Lung (tissue), 13 donors: ENCODE results near the gene ARF1. TPM values are rescaled to one million over a fixed set of nuclear protein-coding genes. Genes with fewer than 3 reads are reported as not detected.

Experiments
- ATAC-seq: fragments of 200-7000 bp; cut with Tn5 transposase; one replicate; pipeline ENCODE4 v1.9.1; 2020; ENCODE audit warnings: moderate number of reproducible peaks; ENCODE audit not compliant: insufficient read depth, low FRiP score
- DNase-seq, 3 donors: peaks; one replicate each; pipeline ENCODE4 v3.0.0-alpha.2; 2013 to 2017
- H3K27ac ChIP-seq, 2 donors: one replicate each; pipeline ENCODE4 v1.5.1; 2013; ENCODE audit warnings: mild to moderate bottlenecking in 2 of 2, moderate library complexity in 2 of 2, control low read depth in 1 of 2, inconsistent platforms in 1 of 2, low read depth in 1 of 2, low read length in 1 of 2
- H3K27me3 ChIP-seq, 3 donors: one replicate each; pipeline ENCODE4 v1.5.1; 2013; ENCODE audit warnings: low read length in 2 of 3; ENCODE audit not compliant: control insufficient read depth in 3 of 3, insufficient read depth in 3 of 3
- H3K36me3 ChIP-seq, 4 donors: one replicate each; pipeline ENCODE4 v1.5.1; 2013; ENCODE audit warnings: low read length in 4 of 4, mild to moderate bottlenecking in 1 of 4, moderate library complexity in 1 of 4; ENCODE audit not compliant: control insufficient read depth in 4 of 4, insufficient read depth in 4 of 4
- H3K4me1 ChIP-seq, 5 donors: one replicate each; pipeline ENCODE4 v1.5.1; 2013; ENCODE audit warnings: low read length in 5 of 5, mild to moderate bottlenecking in 2 of 5, moderate library complexity in 1 of 5; ENCODE audit not compliant: control insufficient read depth in 5 of 5, insufficient read depth in 5 of 5
- H3K4me3 ChIP-seq: one replicate; pipeline ENCODE4 v1.5.1; 2013; ENCODE audit warnings: mild to moderate bottlenecking, control low read depth, moderate library complexity
- H3K9ac ChIP-seq, 2 donors: one replicate each; pipeline ENCODE4 v1.5.1; 2013; ENCODE audit warnings: low read length in 2 of 2, control low read depth in 1 of 2; ENCODE audit not compliant: insufficient read depth in 1 of 2
- H3K9me3 ChIP-seq, 4 donors: one replicate each; pipeline ENCODE4 v1.5.1; 2013; ENCODE audit warnings: low read length in 3 of 4, mild to moderate bottlenecking in 1 of 4, moderate library complexity in 1 of 4; ENCODE audit not compliant: control insufficient read depth in 4 of 4, insufficient read depth in 3 of 4
- WGBS, 2 donors: extraction: QIAGEN DNeasy Blood & Tissue Kit; methylation state at CpG; one replicate each; pipeline ENCODE4 v1.1.7; 2013; 5-methylcytosine and 5-hydroxymethylcytosine counted together
- polyA plus RNA-seq, 2 donors: library from polyadenylated mRNA; stranded (reverse); fragments of 200-250 nt; gene quantifications; one replicate each; pipeline ENCODE4 v1.2.1, GENCODE V29; 2013
- small RNA-seq: library from RNA; depleted of rRNA; stranded (forward); fragments of <200 nt; gene quantifications from one replicate; pipeline ENCODE3, GENCODE V24; 2014; ENCODE audit warnings: low replicate concordance
- total RNA-seq, 2 donors: library from RNA; depleted of rRNA in 1 of 2; stranded (reverse); fragments of >200 nt in 1 of 2; gene quantifications; one replicate each; pipeline ENCODE4 v1.2.1, GENCODE V29; 2014 to 2021
- TF ChIP-seq, protein P1 (sequence below): IDR thresholded peaks from 2 replicates; pipeline ENCODE4 v1.5.1; 2012; ENCODE audit warnings: mild to moderate bottlenecking; ENCODE audit errors: control extremely low read depth, extremely low read depth
- donor health status: control.
- donor health status: control.
- donor health status: Bipolar disorder and iron deficiency.
- donor health status: healthy.
- donor health status: DM: yes; HTN: yes; CAD: no.

ARF1 gene
- total and polyA plus RNA-seq, 4 donors = 226 to 713 (median 439) TPM

- H3K27ac ChIP-seq = peak overlapping the region; percentile 21 to 84
- WGBS, 2 donors = 91 to 94% methylated on average over 4 of the region's 4 CpGs
- ATAC-seq (no peak), DNase-seq (no peak)
- TF ChIP-seq, protein P1, sequence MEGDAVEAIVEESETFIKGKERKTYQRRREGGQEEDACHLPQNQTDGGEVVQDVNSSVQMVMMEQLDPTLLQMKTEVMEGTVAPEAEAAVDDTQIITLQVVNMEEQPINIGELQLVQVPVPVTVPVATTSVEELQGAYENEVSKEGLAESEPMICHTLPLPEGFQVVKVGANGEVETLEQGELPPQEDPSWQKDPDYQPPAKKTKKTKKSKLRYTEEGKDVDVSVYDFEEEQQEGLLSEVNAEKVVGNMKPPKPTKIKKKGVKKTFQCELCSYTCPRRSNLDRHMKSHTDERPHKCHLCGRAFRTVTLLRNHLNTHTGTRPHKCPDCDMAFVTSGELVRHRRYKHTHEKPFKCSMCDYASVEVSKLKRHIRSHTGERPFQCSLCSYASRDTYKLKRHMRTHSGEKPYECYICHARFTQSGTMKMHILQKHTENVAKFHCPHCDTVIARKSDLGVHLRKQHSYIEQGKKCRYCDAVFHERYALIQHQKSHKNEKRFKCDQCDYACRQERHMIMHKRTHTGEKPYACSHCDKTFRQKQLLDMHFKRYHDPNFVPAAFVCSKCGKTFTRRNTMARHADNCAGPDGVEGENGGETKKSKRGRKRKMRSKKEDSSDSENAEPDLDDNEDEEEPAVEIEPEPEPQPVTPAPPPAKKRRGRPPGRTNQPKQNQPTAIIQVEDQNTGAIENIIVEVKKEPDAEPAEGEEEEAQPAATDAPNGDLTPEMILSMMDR = no peak
- no peak overlapping the region for H3K9ac ChIP-seq
- no peaks in the 10 kb centered on the region for H3K27me3 ChIP-seq
- H3K4me1 ChIP-seq = peaks cover 8 to 52% (median 30%) of the 10 kb centered on the region in 5 donors
- no peaks in the 10 kb centered on the region for H3K9me3 ChIP-seq
- no peak overlapping the region for H3K4me3 ChIP-seq
- H3K36me3 ChIP-seq = peaks cover 0 to 51% (median 1%) of the 10 kb centered on the region in 4 donors
Measured at GRCh38 chr1:228147768-228148167, 65.3 kb downstream of the ARF1 start.

DNA sequence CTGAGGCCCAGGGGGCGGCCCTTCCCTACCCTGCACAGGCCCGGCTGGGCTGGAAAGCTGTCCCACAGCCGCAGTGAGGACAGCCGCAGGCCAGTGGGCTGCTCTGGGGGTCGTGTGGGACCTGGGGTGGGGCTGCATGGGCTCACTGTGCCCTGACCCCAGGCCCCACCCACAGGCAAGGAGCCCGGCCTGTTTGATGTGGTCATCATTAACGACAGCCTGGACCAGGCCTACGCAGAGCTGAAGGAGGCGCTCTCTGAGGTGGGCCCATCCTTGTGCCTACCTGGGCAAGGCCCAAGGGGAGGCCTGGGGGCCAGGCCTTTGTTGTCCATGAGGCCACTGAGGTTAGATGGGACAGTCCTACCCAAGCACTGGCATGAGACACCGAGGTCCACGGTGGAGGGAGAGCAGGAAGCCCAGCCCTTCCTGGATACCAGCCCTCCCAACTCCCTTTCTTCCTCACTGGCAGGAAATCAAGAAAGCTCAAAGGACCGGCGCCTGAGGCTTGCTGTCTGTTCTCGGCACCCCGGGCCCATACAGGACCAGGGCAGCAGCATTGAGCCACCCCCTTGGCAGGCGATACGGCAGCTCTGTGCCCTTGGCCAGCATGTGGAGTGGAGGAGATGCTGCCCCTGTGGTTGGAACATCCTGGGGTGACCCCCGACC, 65.8 kb downstream of the ARF1 start:
- WGBS, 2 donors = 60 to 68% methylated on average over 16 to 18 of the region's 18 CpGs
- Histone ChIP-seq H3K4me3 (no peak overlapping the region), H3K9me3 (no peaks in the 10 kb centered on the region), H3K9ac (no peak overlapping the region), H3K27ac (peak overlapping the region; percentile 24 to 84), H3K27me3 (no peaks in the 10 kb centered on the region), H3K36me3 (peaks cover 0 to 51% (median 1%) of the 10 kb centered on the region in 4 donors), H3K4me1 (peaks cover 8 to 48% (median 30%) of the 10 kb centered on the region in 5 donors)
- no peak for ATAC-seq
- peak; percentile 42 to 67 (median 55) for DNase-seq
- TF ChIP-seq, protein P1 = no peak

Small RNA genes within 50 kb of the gene (small RNA-seq; reads per million reads assigned to genes)
- gene AL359510.1 = not detected

Other genes starting within 250 kb of the ARF1 start
- gene WNT9A, start 134.8 kb upstream of the ARF1 start, total RNA-seq = 1 to 10 TPM; 5.5 to 8.6 TPM
- gene WNT9A, start 134.8 kb upstream of the ARF1 start, polyA plus RNA-seq = 1 to 10 TPM; 2.6 to 4.3 TPM
- 1 to 10 TPM in 1 of 2 donors, under 1 TPM in 1; 0.09 to 3.1 TPM for gene WNT3A, start 75.7 kb upstream of the ARF1 start, total RNA-seq
- 1 to 10 TPM; 1.6 to 2.2 TPM for gene WNT3A, start 75.7 kb upstream of the ARF1 start, polyA plus RNA-seq
- 10 to 100 TPM in 1 of 2 donors, 1 to 10 TPM in 1; 9.1 to 16.3 TPM for gene C1orf35, start 20.6 kb downstream of the ARF1 start, total RNA-seq
- gene C1orf35, start 20.6 kb downstream of the ARF1 start, polyA plus RNA-seq = 10 to 100 TPM; 13.7 to 19.9 TPM
- 10 to 100 TPM; 44.4 to 60.0 TPM for gene MRPL55, start 26.6 kb downstream of the ARF1 start, total RNA-seq
- 100 to 1,000 TPM in 1 of 2 donors, 10 to 100 TPM in 1; 86.6 to 137 TPM for gene MRPL55, start 26.6 kb downstream of the ARF1 start, polyA plus RNA-seq
- gene GUK1, start 57.6 kb downstream of the ARF1 start, total RNA-seq = 100 to 1,000 TPM; 158 to 256 TPM
- gene GUK1, start 57.6 kb downstream of the ARF1 start, polyA plus RNA-seq = 100 to 1,000 TPM; 358 to 476 TPM
- 1 to 10 TPM; 1.8 to 6.7 TPM for gene GJC2, start 67.2 kb downstream of the ARF1 start, total RNA-seq
- 1 to 10 TPM; 1.5 to 3.4 TPM for gene GJC2, start 67.2 kb downstream of the ARF1 start, polyA plus RNA-seq
- gene IBA57, start 83.1 kb downstream of the ARF1 start, total RNA-seq = 10 to 100 TPM in 1 of 2 donors, 1 to 10 TPM in 1; 8.4 to 21.4 TPM
- 1 to 10 TPM; 2.8 to 5.4 TPM for gene IBA57, start 83.1 kb downstream of the ARF1 start, polyA plus RNA-seq
- gene OBSCN, start 125.3 kb downstream of the ARF1 start, total RNA-seq = 10 to 100 TPM; 24.6 to 47.3 TPM
- 10 to 100 TPM in 1 of 2 donors, 1 to 10 TPM in 1; 5.1 to 26.1 TPM for gene OBSCN, start 125.3 kb downstream of the ARF1 start, polyA plus RNA-seq